HepG2 (cell line): ENCODE results near the gene SIKE1. TPM values are rescaled to one million over a fixed set of nuclear protein-coding genes. Genes with fewer than 3 reads are reported as not detected.

Experiments used
- BCL6 ChIP-seq: IDR thresholded peaks from 2 replicates; pipeline ENCODE4 v1.6.1; 2016; ENCODE audit warnings: missing genetic modification reagents, missing compliant biosample characterization
- EED ChIP-seq: sonication (generic); formaldehyde crosslinking; IDR thresholded peaks from 2 replicates; pipeline ENCODE4 v1.5.0; 2020; ENCODE audit warnings: mild to moderate bottlenecking, missing genetic modification reagents
- HCFC1 ChIP-seq: fragments of 150-350 bp; IDR thresholded peaks from 2 replicates; pipeline ENCODE4 v1.6.1; 2014; ENCODE audit warnings: low read depth, low read length
- IRF2 ChIP-seq: IDR thresholded peaks from 2 replicates; pipeline ENCODE4 v1.6.1; 2018; ENCODE audit warnings: missing genetic modification reagents, missing compliant biosample characterization
- MAFG ChIP-seq: sonication (generic); formaldehyde crosslinking; IDR thresholded peaks from 2 replicates; pipeline ENCODE4 v1.5.1; 2020; ENCODE audit warnings: mild to moderate bottlenecking, missing genetic modification reagents
- MED1 ChIP-seq: sonication (generic); formaldehyde crosslinking; IDR thresholded peaks from 2 replicates; pipeline ENCODE4 v1.4.0; 2020; ENCODE audit warnings: missing genetic modification reagents
- NFYC ChIP-seq: IDR thresholded peaks from 2 replicates; pipeline ENCODE4 v1.6.1; 2016; ENCODE audit warnings: missing genetic modification reagents, missing compliant biosample characterization
- RORA ChIP-seq: sonication (generic); formaldehyde crosslinking; IDR thresholded peaks from 2 replicates; pipeline ENCODE4 v1.5.0; 2020; ENCODE audit warnings: mild to moderate bottlenecking, missing genetic modification reagents, moderate library complexity
- RXRA ChIP-seq: sonication (generic); formaldehyde crosslinking; IDR thresholded peaks from 2 replicates; pipeline ENCODE4 v1.5.1; 2020; ENCODE audit warnings: missing genetic modification reagents
- TBX3 ChIP-seq: fragments of 450-650 bp; IDR thresholded peaks from 2 replicates; pipeline ENCODE4 v1.6.1; 2017; ENCODE audit warnings: antibody characterized with exemption, mild to moderate bottlenecking, inconsistent platforms, borderline replicate concordance
- ZMYM2 ChIP-seq: sonication (generic); formaldehyde crosslinking; IDR thresholded peaks from 2 replicates; pipeline ENCODE4 v1.8.0; 2022; ENCODE audit warnings: mild to moderate bottlenecking, missing genetic modification reagents
- ZNF382 ChIP-seq: sonication (generic); formaldehyde crosslinking; IDR thresholded peaks from 2 replicates; pipeline ENCODE4 v1.5.0; 2020; ENCODE audit warnings: missing genetic modification reagents, mild to moderate bottlenecking, borderline replicate concordance
- ZNF563 ChIP-seq: sonication (generic); formaldehyde crosslinking; IDR thresholded peaks from 2 replicates; pipeline ENCODE4 v1.8.0; 2022; ENCODE audit warnings: mild to moderate bottlenecking, moderate library complexity, missing genetic modification reagents
- ZNF598 ChIP-seq: sonication (generic); formaldehyde crosslinking; IDR thresholded peaks from 2 replicates; pipeline ENCODE4 v1.5.1; 2020; ENCODE audit warnings: mild to moderate bottlenecking, missing genetic modification reagents, borderline replicate concordance
- ZNF775 ChIP-seq: sonication (generic); formaldehyde crosslinking; IDR thresholded peaks from 2 replicates; pipeline ENCODE4 v1.4.0; 2020; ENCODE audit warnings: missing genetic modification reagents, mild to moderate bottlenecking, moderate library complexity, borderline replicate concordance
- ZNF790 ChIP-seq: sonication (generic); formaldehyde crosslinking; IDR thresholded peaks from 2 replicates; pipeline ENCODE4 v1.8.0; 2022; ENCODE audit warnings: missing genetic modification reagents, mild to moderate bottlenecking, borderline replicate concordance
- ZSCAN25 ChIP-seq: sonication (generic); formaldehyde crosslinking; IDR thresholded peaks from 2 replicates; pipeline ENCODE4 v1.8.0; 2022; ENCODE audit warnings: mild to moderate bottlenecking, missing genetic modification reagents
- ZSCAN9 ChIP-seq: IDR thresholded peaks from 2 replicates; pipeline ENCODE4 v1.6.1; 2016; ENCODE audit warnings: borderline replicate concordance
- polyA plus RNA-seq, 8 experiments: library from polyadenylated mRNA; depleted of rRNA in 3 of 8; stranded (reverse) in 7 of 8; unstranded in 1 of 8; fragments of >200 nt; fragmentation: Illumina TruSeq in 4 of 8; extraction: Trizol in 4 of 8; gene quantifications; 2 replicates each; pipeline versions ENCODE4 v1.2.1 to v1.2.3, GENCODE V29; 2011 to 2016; ENCODE audit warnings: low read depth in 4 of 8, missing spikeins in 1 of 8, mixed read lengths in 1 of 8; ENCODE audit not compliant: insufficient read depth in 1 of 8
- total RNA-seq, 5 experiments: library from RNA; depleted of rRNA; stranded (reverse); fragments of >200 nt; fragmentation: Illumina TruSeq; extraction: Trizol; gene quantifications; 2 replicates each; pipeline ENCODE4 v1.2.3, GENCODE V29; 2016; ENCODE audit warnings: low read depth in 1 of 5
- TF ChIP-seq, protein P1 (sequence below): sonication (generic); formaldehyde crosslinking; IDR thresholded peaks from 2 replicates; pipeline ENCODE4 v1.4.0; 2020; ENCODE audit warnings: missing genetic modification reagents
- TF ChIP-seq, protein P2 (sequence below): sonication (generic); formaldehyde crosslinking; IDR thresholded peaks from 2 replicates; pipeline ENCODE4 v1.4.0; 2020; ENCODE audit warnings: mild to moderate bottlenecking, missing genetic modification reagents
- TF ChIP-seq, protein P3 (sequence below), 2 experiments: sonication (generic) in 1 of 2; formaldehyde crosslinking in 1 of 2; IDR thresholded peaks; 2 replicates each; pipeline versions ENCODE4 v1.5.1 to v1.6.1; 2011 to 2020; ENCODE audit warnings: borderline replicate concordance in 1 of 2, low read depth in 1 of 2, low read length in 1 of 2, mild to moderate bottlenecking in 1 of 2, missing genetic modification reagents in 1 of 2, moderate library complexity in 1 of 2
- TF ChIP-seq, protein P4 (sequence below): sonication (generic); formaldehyde crosslinking; IDR thresholded peaks from 2 replicates; pipeline ENCODE4 v1.4.0; 2020; ENCODE audit warnings: missing genetic modification reagents, borderline replicate concordance

SIKE1 gene
- total and polyA plus RNA-seq, 2 of the 13 experiments (the other 11 are each of a cell fraction or from before 2014, with no cell fraction given): 36.5 to 58.4 TPM

DNA sequence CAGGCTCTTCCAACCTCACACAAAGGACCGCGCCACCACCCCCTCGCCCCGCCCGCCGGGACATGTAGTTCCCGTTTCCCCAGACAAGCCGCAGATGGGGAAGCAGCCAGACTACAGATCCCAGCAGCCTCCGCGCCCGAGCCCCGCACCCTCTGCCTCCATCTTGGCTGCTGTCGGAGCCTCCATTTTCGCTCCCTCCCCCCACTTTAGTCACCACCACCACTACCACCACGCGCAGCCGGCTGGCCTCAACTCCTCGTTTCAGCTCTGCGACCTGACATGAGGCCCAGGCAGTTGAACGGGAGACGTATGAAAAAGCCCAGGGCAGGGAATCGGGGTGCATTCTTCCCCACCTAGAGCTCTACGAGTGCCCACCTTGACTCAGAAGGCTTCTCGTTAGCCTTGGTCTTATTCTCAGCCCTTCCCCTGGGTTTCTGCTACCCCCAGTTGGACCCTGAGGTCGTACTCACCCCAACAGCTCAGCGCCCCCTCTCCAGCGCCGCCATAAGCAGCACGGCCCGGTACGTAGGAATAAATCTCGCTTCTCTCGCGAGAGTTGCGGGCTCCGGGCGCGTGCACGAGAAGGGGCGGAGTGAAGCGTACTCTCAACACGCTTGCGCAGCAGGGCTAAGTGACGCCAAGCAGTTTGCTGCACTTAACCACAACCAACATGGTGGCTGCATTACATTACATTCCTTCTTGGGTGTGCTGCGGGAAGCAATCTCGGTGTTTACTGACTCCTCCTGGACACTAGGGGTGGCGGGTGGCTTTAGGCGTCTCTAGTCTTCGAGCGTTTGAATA is 22.8 kb downstream of the SIKE1 start, which contains the start of gene CSDE1 (continued):
- TF ChIP-seq RORA (CRISPR knock-in tag) (no peak), ZMYM2 (no peak), MAFG (CRISPR knock-in tag) (no peak), EED (0 out of 2 replicates have a peak, but pooled peaks have one; percentile 80), RXRA (peak; percentile 59), ZSCAN25 (CRISPR knock-in tag) (peak; percentile 71), MED1 (peak; percentile 58; the same call in 1 of the 2 replicates), ZNF563 (CRISPR knock-in tag) (0 out of 2 replicates have a peak, but pooled peaks have one; percentile 64), BCL6 (CRISPR knock-in tag) (0 out of 2 replicates have a peak, but pooled peaks have one; percentile 6), IRF2 (peak; percentile 60; the same call in 1 of the 2 replicates), HCFC1 (peak; percentile 88), ZNF790 (0 out of 2 replicates have a peak, but pooled peaks have one; percentile 25), ZNF598 (CRISPR knock-in tag) (peak; percentile 91), TBX3 (no peak), ZSCAN9 (CRISPR knock-in tag) (no peak), ZNF775 (CRISPR knock-in tag) (no peak), NFYC (CRISPR knock-in tag) (no peak), ZNF382 (no peak)
- TF ChIP-seq, protein P1, sequence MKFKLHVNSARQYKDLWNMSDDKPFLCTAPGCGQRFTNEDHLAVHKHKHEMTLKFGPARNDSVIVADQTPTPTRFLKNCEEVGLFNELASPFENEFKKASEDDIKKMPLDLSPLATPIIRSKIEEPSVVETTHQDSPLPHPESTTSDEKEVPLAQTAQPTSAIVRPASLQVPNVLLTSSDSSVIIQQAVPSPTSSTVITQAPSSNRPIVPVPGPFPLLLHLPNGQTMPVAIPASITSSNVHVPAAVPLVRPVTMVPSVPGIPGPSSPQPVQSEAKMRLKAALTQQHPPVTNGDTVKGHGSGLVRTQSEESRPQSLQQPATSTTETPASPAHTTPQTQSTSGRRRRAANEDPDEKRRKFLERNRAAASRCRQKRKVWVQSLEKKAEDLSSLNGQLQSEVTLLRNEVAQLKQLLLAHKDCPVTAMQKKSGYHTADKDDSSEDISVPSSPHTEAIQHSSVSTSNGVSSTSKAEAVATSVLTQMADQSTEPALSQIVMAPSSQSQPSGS: no peak
- TF ChIP-seq, protein P2, sequence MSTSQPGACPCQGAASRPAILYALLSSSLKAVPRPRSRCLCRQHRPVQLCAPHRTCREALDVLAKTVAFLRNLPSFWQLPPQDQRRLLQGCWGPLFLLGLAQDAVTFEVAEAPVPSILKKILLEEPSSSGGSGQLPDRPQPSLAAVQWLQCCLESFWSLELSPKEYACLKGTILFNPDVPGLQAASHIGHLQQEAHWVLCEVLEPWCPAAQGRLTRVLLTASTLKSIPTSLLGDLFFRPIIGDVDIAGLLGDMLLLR (CRISPR knock-in tag): no peak
- TF ChIP-seq, protein P3, sequence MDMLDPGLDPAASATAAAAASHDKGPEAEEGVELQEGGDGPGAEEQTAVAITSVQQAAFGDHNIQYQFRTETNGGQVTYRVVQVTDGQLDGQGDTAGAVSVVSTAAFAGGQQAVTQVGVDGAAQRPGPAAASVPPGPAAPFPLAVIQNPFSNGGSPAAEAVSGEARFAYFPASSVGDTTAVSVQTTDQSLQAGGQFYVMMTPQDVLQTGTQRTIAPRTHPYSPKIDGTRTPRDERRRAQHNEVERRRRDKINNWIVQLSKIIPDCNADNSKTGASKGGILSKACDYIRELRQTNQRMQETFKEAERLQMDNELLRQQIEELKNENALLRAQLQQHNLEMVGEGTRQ (IDR thresholded peaks at IDR 0.05; ENCODE audit: low read depth, low read length): no peak
- TF ChIP-seq, protein P3 (CRISPR knock-in tag; IDR thresholded peaks at IDR 0.05; ENCODE audit: borderline replicate concordance): no peak; the same call in 1 of the 2 replicates
- TF ChIP-seq, protein P4, sequence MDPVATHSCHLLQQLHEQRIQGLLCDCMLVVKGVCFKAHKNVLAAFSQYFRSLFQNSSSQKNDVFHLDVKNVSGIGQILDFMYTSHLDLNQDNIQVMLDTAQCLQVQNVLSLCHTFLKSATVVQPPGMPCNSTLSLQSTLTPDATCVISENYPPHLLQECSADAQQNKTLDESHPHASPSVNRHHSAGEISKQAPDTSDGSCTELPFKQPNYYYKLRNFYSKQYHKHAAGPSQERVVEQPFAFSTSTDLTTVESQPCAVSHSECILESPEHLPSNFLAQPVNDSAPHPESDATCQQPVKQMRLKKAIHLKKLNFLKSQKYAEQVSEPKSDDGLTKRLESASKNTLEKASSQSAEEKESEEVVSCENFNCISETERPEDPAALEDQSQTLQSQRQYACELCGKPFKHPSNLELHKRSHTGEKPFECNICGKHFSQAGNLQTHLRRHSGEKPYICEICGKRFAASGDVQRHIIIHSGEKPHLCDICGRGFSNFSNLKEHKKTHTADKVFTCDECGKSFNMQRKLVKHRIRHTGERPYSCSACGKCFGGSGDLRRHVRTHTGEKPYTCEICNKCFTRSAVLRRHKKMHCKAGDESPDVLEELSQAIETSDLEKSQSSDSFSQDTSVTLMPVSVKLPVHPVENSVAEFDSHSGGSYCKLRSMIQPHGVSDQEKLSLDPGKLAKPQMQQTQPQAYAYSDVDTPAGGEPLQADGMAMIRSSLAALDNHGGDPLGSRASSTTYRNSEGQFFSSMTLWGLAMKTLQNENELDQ (CRISPR knock-in tag): no peak
